K562 (cell line): ENCODE results near the gene PDE4D. TPM values are rescaled to one million over a fixed set of nuclear protein-coding genes. Genes with fewer than 3 reads are reported as not detected.

Source experiments
- ATAC-seq: fragments of 200-7000 bp; cut with Tn5 transposase; 3 replicates; pipeline ENCODE4 v1.9.1; 2020; ENCODE audit warnings: moderate library complexity
- BruUV-seq: library from RNA; stranded (reverse); fragments of 400-500 nt; replicated peaks from 2 replicates; lab custom pipeline; 2021; lab: Mats Ljungman, UMichigan
- CTCF ChIA-PET: fragments of 300-600 bp; formaldehyde crosslinking; extraction: SDS; loops from one replicate; lab custom pipeline; 2021; ENCODE audit warnings: low intra/inter-chr PET ratio; lab: Yijun Ruan, JAX
- POLR2A ChIA-PET: fragments of 300-600, 350-650 bp; sonication (Branson Sonifier 250); formaldehyde crosslinking; extraction: SDS; loops from one replicate; lab custom pipeline; 2021; ENCODE audit warnings: antibody characterized with exemption, inconsistent platforms; lab: Yijun Ruan, JAX
- DNase-seq, 4 experiments: peaks; one replicate each; pipeline versions ENCODE4 v3.0.0 to v3.0.0-alpha.2; 2011 to 2018; ENCODE audit warnings: low spot score in 3 of 4, mixed read lengths in 3 of 4; ENCODE audit errors: extremely low read depth in 1 of 4
- FAIRE-seq: peaks from 2 replicates; lab custom pipeline; 2011; peaks lifted over from hg19 to GRCh38; lab: Jason Lieb, UNC
- H2AFZ ChIP-seq: 2 replicates; pipeline ENCODE4 v1.6.0; 2011; ENCODE audit warnings: low read depth, low read length, control low read depth, inconsistent platforms
- H3K27ac ChIP-seq: fragments of 200-600 bp; 3 replicates; pipeline ENCODE4 v1.8.0; 2011; ENCODE audit warnings: low read depth, mild to moderate bottlenecking, control low read depth, inconsistent platforms, low read length, moderate library complexity, mixed read lengths; ENCODE audit errors: extremely low read depth
- H3K27me3 ChIP-seq, 2 experiments: fragments of 300-600 bp in 1 of 2; 2 replicates in 1 of 2; 3 replicates in 1 of 2; pipeline versions ENCODE4 v1.6.0 to v1.8.0; 2011; ENCODE audit warnings: inconsistent platforms in 2 of 2, low read length in 2 of 2, mild to moderate bottlenecking in 1 of 2, mixed read lengths in 1 of 2, moderate library complexity in 1 of 2; ENCODE audit not compliant: control insufficient read depth in 2 of 2, insufficient read depth in 2 of 2
- H3K36me3 ChIP-seq: fragments of 300-600 bp; 3 replicates; pipeline ENCODE4 v1.8.0; 2011; ENCODE audit warnings: mild to moderate bottlenecking, low read length, inconsistent platforms; ENCODE audit not compliant: control insufficient read depth, insufficient read depth
- H3K4me1 ChIP-seq, 2 experiments: fragments of 200-600 bp in 1 of 2; replicated peaks in 1 of 2; 2 replicates in 1 of 2; 3 replicates in 1 of 2; pipeline versions ENCODE4 v1.5.1 to v1.8.0; 2011; ENCODE audit warnings: inconsistent platforms in 2 of 2, low read length in 2 of 2, mild to moderate bottlenecking in 1 of 2, mixed read lengths in 1 of 2, moderate library complexity in 1 of 2; ENCODE audit not compliant: control insufficient read depth in 2 of 2, insufficient read depth in 2 of 2
- H3K4me2 ChIP-seq: 2 replicates; pipeline ENCODE4 v1.6.1; 2011; ENCODE audit warnings: low read length, control low read depth, inconsistent platforms, mixed read lengths; ENCODE audit not compliant: insufficient read depth
- H3K4me3 ChIP-seq: fragments of 200-600 bp; sonication (generic), shearing (Covaris generic); 2 replicates; pipeline ENCODE4 v1.5.1; 2016; ENCODE audit warnings: control low read depth, inconsistent platforms
- H3K79me2 ChIP-seq: fragments of 200-600 bp; 3 replicates; pipeline ENCODE4 v1.8.0; 2011; ENCODE audit warnings: low read length, inconsistent platforms; ENCODE audit not compliant: control insufficient read depth, insufficient read depth
- H3K9ac ChIP-seq, 2 experiments: 2 replicates each; pipeline versions ENCODE4 v1.6.0 to v1.6.1; 2011; ENCODE audit warnings: low read depth in 2 of 2, low read length in 2 of 2, control low read depth in 1 of 2, inconsistent platforms in 1 of 2, mild to moderate bottlenecking in 1 of 2, mixed read lengths in 1 of 2; ENCODE audit not compliant: insufficient read depth in 1 of 2
- H3K9me1 ChIP-seq: one replicate; pipeline ENCODE4 v1.6.0; 2011; ENCODE audit warnings: inconsistent platforms, mild to moderate bottlenecking, low read length, moderate library complexity; ENCODE audit not compliant: control insufficient read depth, insufficient read depth
- H3K9me3 ChIP-seq: replicated peaks from 2 replicates; pipeline ENCODE4 v1.5.1; 2011; ENCODE audit warnings: low read depth, low read length, inconsistent platforms; ENCODE audit not compliant: control insufficient read depth, insufficient read depth
- H4K20me1 ChIP-seq: replicated peaks from 2 replicates; pipeline ENCODE4 v1.6.1; 2011; ENCODE audit warnings: low read length, inconsistent platforms, mixed read lengths; ENCODE audit not compliant: control insufficient read depth, insufficient read depth
- CCAR2 ChIP-seq: fragments of 200-400 bp; formaldehyde crosslinking; IDR thresholded peaks from 2 replicates; pipeline ENCODE4 v1.6.1; 2017; ENCODE audit warnings: mild to moderate bottlenecking, low read depth, low read length
- DDX20 ChIP-seq: fragments of 450-650 bp; IDR thresholded peaks from 2 replicates; pipeline ENCODE4 v1.6.1; 2016; ENCODE audit warnings: missing genetic modification characterization, low read depth, mild to moderate bottlenecking, missing compliant biosample characterization, moderate library complexity
- RB1 ChIP-seq: fragments of 450-650 bp; IDR thresholded peaks from 2 replicates; pipeline ENCODE4 v1.6.1; 2017; ENCODE audit warnings: low read depth, mild to moderate bottlenecking
- TEAD2 ChIP-seq: fragments of 450-650 bp; IDR thresholded peaks from 2 replicates; pipeline ENCODE4 v1.6.1; 2016; ENCODE audit warnings: missing genetic modification characterization, control low read depth, missing compliant biosample characterization
- THRB ChIP-seq: fragments of 450-650 bp; formaldehyde crosslinking; conservative IDR thresholded peaks from 2 replicates; pipeline ENCODE4 v1.4.0; 2022; ENCODE audit warnings: mild to moderate bottlenecking, missing genetic modification characterization
- ZC3H8 ChIP-seq: fragments of 450-650 bp; IDR thresholded peaks from 2 replicates; pipeline ENCODE4 v1.6.1; 2017
- ZNF165 ChIP-seq: fragments of 250-450 bp; sonication (Bioruptor Pico); IDR thresholded peaks from 2 replicates; pipeline ENCODE4 v1.4.0; 2020; ENCODE audit warnings: borderline replicate concordance
- WGBS: fragments of 100-300 bp; shearing (Covaris generic); methylation state at CpG from one replicate; pipeline ENCODE4 v1.1.6; 2016; ENCODE audit warnings: low coverage, mixed read lengths; ENCODE audit not compliant: insufficient coverage; ENCODE audit errors: missing lambda C conversion rate; 5-methylcytosine and 5-hydroxymethylcytosine counted together
- in situ Hi-C: fragments of 300-500 bp; cut with MboI; formaldehyde crosslinking; loops from 4 replicates; pipeline ENCODE4 v1.15.0; 2018; ENCODE audit warnings: inconsistent platforms, mixed read lengths
- intact Hi-C: fragments of 100-400 bp; cut with micrococcal nuclease; formaldehyde crosslinking; loops from 2 replicates; pipeline ENCODE4 v1.14.2; 2022
- polyA plus RNA-seq, 8 experiments: library from polyadenylated mRNA; depleted of rRNA in 4 of 8; stranded (reverse) in 5 of 8; unstranded in 3 of 8; fragments of >200 nt; fragmentation: Nextera tagmentation in 2 of 8; fragmentation: Illumina TruSeq in 1 of 8; extraction: Ambion mirVana in 2 of 8; extraction: Trizol in 1 of 8; gene quantifications; 2 replicates each; pipeline versions ENCODE4 v1.2.1 to v1.2.3, GENCODE V29; 2011 to 2014; ENCODE audit warnings: inconsistent platforms in 1 of 8, missing spikeins in 1 of 8
- total RNA-seq, 7 experiments: library from RNA; depleted of rRNA in 6 of 7; stranded (reverse); fragments of >200 nt in 6 of 7; fragmentation: Illumina TruSeq in 2 of 7; extraction: Trizol in 2 of 7; gene quantifications; 2 replicates each; pipeline versions ENCODE4 v1.2.1 to v1.2.3, GENCODE V29; 2011 to 2021; ENCODE audit warnings: low replicate concordance in 1 of 7

The PDE4D gene
- total and polyA plus RNA-seq, 9 of the 15 experiments (the other 6 are each of a cell fraction or from before 2014, with no cell fraction given) = 0.04 to 0.46 (median 0.13) TPM

DNA sequence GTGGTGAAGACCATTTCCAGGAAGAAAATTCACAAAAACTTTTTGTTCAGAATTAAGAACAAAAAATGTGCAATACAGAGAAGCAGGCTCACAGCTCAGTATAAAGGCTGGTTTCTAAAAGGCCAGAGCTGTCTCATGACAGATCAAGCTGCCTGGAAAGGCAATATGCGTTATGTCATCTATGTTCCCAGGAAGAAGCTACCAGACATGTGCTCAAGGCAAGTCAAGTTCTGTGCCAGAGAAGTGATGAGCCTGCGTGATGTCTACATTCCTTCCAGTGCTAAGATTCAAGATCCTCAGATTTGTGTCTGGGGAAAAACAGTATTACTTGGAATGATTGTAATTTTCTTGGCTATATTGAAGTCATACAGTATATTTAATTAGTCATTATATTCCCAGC lies 104.3 kb downstream of the PDE4D start:
- H3K4me1 ChIP-seq = no peaks in the 10 kb centered on the region
- no peak overlapping the region for H3K4me3 ChIP-seq
- H3K9me1 ChIP-seq = no peaks in the 10 kb centered on the region
- DNase-seq (no peak), ATAC-seq (no peak), FAIRE-seq (no peak)
- 0% methylated on average over 2 of the region's 2 CpGs for WGBS
- H3K27ac ChIP-seq = no peak overlapping the region
- no peaks in the 10 kb centered on the region for H3K79me2 ChIP-seq
- no peaks in the 10 kb centered on the region for H3K36me3 ChIP-seq
- no peaks in the 10 kb centered on the region for H4K20me1 ChIP-seq
- in situ Hi-C loops = loop anchor here (25.0 kb wide), 1 partner anchor 902 kb away; no protein-coding TSS in a partner anchor
- ChIA-PET CTCF (no interaction called here), POLR2A (no interaction called here)
- H3K4me2 ChIP-seq = no peak overlapping the region
- no peaks in the 10 kb centered on the region for H3K9me3 ChIP-seq
- H2AFZ ChIP-seq = no peak overlapping the region
- no peaks in the 10 kb centered on the region for H3K27me3 ChIP-seq
- H3K9ac ChIP-seq = no peak overlapping the region
- no peak for TF ChIP-seq DDX20 (tag)
- no peak for TF ChIP-seq CCAR2
- TF ChIP-seq ZC3H8 = no peak
- TF ChIP-seq RB1 = no peak
- TF ChIP-seq THRB (CRISPR knock-in tag) = no peak
- TF ChIP-seq ZNF165 (CRISPR knock-in tag) = no peak
- no peak for TF ChIP-seq TEAD2 (tag)
- BruUV-seq = no TSS peak
- intact Hi-C loops = no loop called here
